Activated CD4-positive, alpha-beta memory T cell treated with anti-CD3 and anti-CD28 coated beads for 36 hours (primary cell): ENCODE measurements around the gene CNTROB. TPM values are rescaled to one million over a fixed set of nuclear protein-coding genes. Genes with fewer than 3 reads are reported as not detected.

ENCODE experiments used
- CTCF ChIA-PET: fragments of 350-600 bp; sonication (Branson Sonifier 250); formaldehyde crosslinking; loops from one replicate; lab custom pipeline; 2021; ENCODE audit warnings: antibody characterized with exemption, inconsistent platforms; lab: Charles Lee
- POLR2A ChIA-PET: fragments of 350-600 bp; sonication (Branson Sonifier 250); formaldehyde crosslinking; loops from one replicate; lab custom pipeline; 2021; ENCODE audit warnings: antibody characterized with exemption; lab: Charles Lee
- DNase-seq: peaks from one replicate; pipeline ENCODE4 v3.0.0-alpha.2; 2020
- H3K27ac Mint-ChIP-seq: one replicate; pipeline ENCODE4 v1.8.0; 2021; ENCODE audit warnings: mixed read lengths
- H3K27me3 Mint-ChIP-seq: one replicate; pipeline ENCODE4 v1.8.0; 2021; ENCODE audit warnings: mixed read lengths
- H3K36me3 Mint-ChIP-seq: one replicate; pipeline ENCODE4 v1.8.0; 2021; ENCODE audit warnings: mixed read lengths
- H3K4me1 Mint-ChIP-seq: one replicate; pipeline ENCODE4 v1.8.0; 2021; ENCODE audit warnings: low read depth, mixed read lengths
- H3K4me3 Mint-ChIP-seq: one replicate; pipeline ENCODE4 v1.8.0; 2021; ENCODE audit warnings: mild to moderate bottlenecking, mixed read lengths
- H3K9me3 Mint-ChIP-seq: one replicate; pipeline ENCODE4 v1.8.0; 2021; ENCODE audit warnings: mixed read lengths
- intact Hi-C: fragments of 100-400 bp; cut with micrococcal nuclease; formaldehyde crosslinking; loops from one replicate; pipeline ENCODE4 v1.15.1; 2023
- total RNA-seq, 2 experiments: library from RNA; stranded (reverse); gene quantifications; one replicate each; pipeline ENCODE4 v1.2.3, GENCODE V29; 2021

CNTROB gene
- total RNA-seq, 2 experiments from 2014 or later: 45.9 to 50.1 TPM

DNA sequence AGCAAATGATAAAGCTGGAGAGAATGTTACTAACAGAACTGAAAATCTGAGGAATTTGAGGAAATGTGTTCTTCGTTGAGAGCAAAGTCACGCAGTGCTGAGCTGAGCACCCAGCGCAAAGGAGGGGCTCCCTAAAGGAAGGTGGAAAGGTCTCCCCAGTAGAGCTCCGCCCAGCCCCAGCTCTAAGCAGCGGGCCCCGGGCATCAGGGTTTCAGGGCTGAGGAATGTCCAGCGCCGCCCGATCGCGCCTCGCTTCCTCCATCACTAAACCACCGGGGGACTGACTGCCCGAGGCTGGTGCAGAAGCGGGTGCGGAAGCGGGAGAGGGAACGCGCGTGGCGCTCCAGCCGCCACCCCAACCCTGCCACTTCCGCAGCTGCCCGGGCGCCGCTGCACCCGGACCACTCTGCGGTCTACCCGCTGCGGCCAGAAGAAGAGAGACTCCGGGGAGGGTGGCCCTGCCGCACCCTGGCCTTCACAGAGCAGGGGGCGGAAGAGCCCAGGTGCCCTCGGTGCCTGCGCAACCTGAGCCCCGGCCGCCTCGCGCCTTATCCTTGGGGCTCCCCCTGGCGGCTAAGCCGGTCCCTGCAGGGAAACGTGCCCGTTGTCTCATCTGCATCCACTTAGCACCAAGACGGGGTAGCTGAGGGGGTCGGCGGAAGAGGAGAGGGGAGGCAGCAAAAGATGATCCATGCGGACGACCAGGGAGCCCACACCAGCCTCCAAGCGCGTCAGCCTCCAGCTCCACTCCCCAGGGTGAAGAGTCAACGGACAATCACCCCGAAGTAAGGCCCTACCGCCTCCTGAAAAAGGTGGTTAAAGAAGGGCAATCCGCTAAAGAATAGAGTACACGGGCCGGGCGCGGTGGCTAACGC lies 58.0 kb downstream of the CNTROB start:
- H3K27ac Mint-ChIP-seq: peak overlapping the region; percentile 66
- peaks cover under 1% of the 10 kb centered on the region for H3K27me3 Mint-ChIP-seq
- H3K9me3 Mint-ChIP-seq: no peaks in the 10 kb centered on the region
- H3K4me1 Mint-ChIP-seq: peaks cover 22% of the 10 kb centered on the region
- intact Hi-C loops: loop anchor here (1.0 to 5.0 kb wide), 6 partner anchors 35 to 247 kb away; partner anchors contain the start of genes CNTROB, NAA38 and TRAPPC1
- CTCF ChIA-PET: interaction anchor here (0.6 to 9.5 kb wide), 71 partner anchors 8 to 304 kb away, joined by 3 to 245 read pairs (median 5); partner anchors contain the start of genes CHD3, CNTROB, CYB5D1 and GUCY2D
- DNase-seq: peak; percentile 95
- POLR2A ChIA-PET: interaction anchor here (0.5 to 2.0 kb wide), 9 partner anchors 57 to 134 kb away, joined by 3 to 6 read pairs (median 3); partner anchors contain the start of genes NAA38 and RNF227
- H3K4me3 Mint-ChIP-seq: peak overlapping the region; percentile 51
- H3K36me3 Mint-ChIP-seq: no peaks in the 10 kb centered on the region

DNA sequence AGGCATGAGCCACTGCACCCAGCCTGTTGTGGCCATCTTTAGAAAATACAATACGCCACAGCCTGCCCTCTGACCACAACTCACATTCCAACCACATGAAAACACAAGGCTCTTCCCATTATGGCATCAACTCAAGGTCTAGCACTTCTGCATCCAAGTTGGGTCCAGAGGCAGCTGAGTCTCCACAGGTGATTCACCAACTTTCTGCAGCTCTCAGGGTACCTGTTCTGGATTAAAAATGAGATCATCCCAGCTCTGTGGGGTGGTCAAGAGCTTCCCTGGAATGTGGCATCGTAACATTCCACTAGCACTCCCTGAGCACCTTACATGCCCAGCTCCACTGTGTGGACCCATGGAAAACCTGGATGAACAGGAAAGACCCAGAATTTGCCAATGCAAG lies 60.5 kb downstream of the CNTROB start:
- intact Hi-C loops: no loop called here

DNA sequence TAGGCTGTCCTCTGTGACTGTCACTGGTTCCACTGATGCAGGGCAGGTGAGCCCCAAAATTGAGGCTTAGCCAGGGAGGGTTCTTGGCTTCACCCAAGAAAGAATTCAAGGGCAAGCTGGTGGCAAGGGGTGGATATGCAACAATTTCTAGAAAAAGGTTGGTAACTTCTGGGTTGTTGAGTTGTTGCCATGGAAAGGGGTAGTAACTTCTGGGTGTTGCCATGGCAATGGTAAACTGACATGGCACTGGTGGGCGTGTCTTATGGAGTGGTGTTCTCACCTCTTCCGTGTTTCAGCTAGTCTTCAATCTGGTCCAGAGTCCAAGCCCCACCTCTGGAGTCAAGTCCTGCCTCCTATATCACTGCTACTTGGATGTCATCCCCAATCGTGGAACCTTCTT lies 60.9 kb downstream of the CNTROB start:
- no peak overlapping the region for H3K4me3 Mint-ChIP-seq
- no peak overlapping the region for H3K27ac Mint-ChIP-seq
- no peaks in the 10 kb centered on the region for H3K36me3 Mint-ChIP-seq
- ChIA-PET POLR2A (interaction anchor here (0.8 to 0.9 kb wide), 2 partner anchors 10 to 61 kb away, joined by 3 to 4 read pairs; partner anchors contain the start of genes CNTROB, GUCY2D and TRAPPC1), CTCF (interaction anchor here (0.7 to 1.8 kb wide), 7 partner anchors 49 to 250 kb away, joined by 3 to 8 read pairs (median 3); no protein-coding TSS in a partner anchor)
- peaks cover 22% of the 10 kb centered on the region for H3K4me1 Mint-ChIP-seq
- H3K9me3 Mint-ChIP-seq: no peaks in the 10 kb centered on the region
- peaks cover 2% of the 10 kb centered on the region for H3K27me3 Mint-ChIP-seq
- intact Hi-C loops: no loop called here
- DNase-seq: no peak

More for the DNA sequence above, 60.5 kb downstream of the CNTROB start:
- Mint-ChIP-seq H3K27ac (no peak overlapping the region), H3K36me3 (no peaks in the 10 kb centered on the region), H3K27me3 (peaks cover 2% of the 10 kb centered on the region), H3K4me3 (no peak overlapping the region), H3K9me3 (no peaks in the 10 kb centered on the region), H3K4me1 (peaks cover 22% of the 10 kb centered on the region)
- CTCF ChIA-PET: interaction anchor here (1.1 to 1.8 kb wide), 7 partner anchors 26 to 130 kb away, joined by 3 to 8 read pairs (median 3); no protein-coding TSS in a partner anchor
- no peak for DNase-seq
- POLR2A ChIA-PET: interaction anchor here (0.8 to 0.9 kb wide), 2 partner anchors 10 to 60 kb away, joined by 3 to 4 read pairs; partner anchors contain the start of genes CNTROB, GUCY2D and TRAPPC1

DNA sequence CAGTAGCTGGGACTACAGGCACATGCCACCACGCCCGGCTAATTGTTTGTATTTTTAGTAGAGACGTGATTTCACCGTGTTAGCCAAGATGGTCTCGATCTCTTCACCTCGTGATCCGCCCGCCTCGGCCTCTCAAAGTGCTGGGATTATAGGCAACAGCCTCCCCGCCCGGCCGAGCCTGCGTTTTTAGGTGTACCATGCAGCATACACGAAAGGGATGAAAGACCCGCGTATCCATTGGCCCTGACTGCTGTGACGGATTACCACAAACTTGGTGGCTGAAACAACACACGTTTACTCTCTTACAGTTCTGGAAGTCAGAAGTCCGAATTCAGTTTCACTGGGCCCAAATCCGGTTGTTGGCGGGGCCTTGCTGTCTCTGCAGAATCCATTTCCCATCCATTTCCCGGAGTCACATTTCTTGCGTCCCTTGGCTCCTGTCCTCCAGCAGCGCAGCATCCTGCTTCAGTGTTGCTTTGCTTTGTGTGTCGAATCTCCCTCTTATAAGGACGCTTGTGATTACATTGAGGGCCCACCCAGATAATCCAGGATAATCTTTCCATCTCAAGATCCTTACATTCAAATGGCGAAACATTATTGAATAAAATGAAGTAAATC lies 62.1 kb downstream of the CNTROB start:
- intact Hi-C loops: no loop called here
- ChIA-PET POLR2A (no interaction called here), CTCF (interaction anchor here (0.7 to 1.8 kb wide), 2 partner anchors 132 to 948 kb away, joined by 3 to 5 read pairs; no protein-coding TSS in a partner anchor)
- no peaks in the 10 kb centered on the region for H3K9me3 Mint-ChIP-seq
- no peak overlapping the region for H3K27ac Mint-ChIP-seq
- no peak overlapping the region for H3K4me3 Mint-ChIP-seq
- H3K4me1 Mint-ChIP-seq: peaks cover 18% of the 10 kb centered on the region
- peaks cover 2% of the 10 kb centered on the region for H3K27me3 Mint-ChIP-seq
- no peaks in the 10 kb centered on the region for H3K36me3 Mint-ChIP-seq
- no peak for DNase-seq

DNA sequence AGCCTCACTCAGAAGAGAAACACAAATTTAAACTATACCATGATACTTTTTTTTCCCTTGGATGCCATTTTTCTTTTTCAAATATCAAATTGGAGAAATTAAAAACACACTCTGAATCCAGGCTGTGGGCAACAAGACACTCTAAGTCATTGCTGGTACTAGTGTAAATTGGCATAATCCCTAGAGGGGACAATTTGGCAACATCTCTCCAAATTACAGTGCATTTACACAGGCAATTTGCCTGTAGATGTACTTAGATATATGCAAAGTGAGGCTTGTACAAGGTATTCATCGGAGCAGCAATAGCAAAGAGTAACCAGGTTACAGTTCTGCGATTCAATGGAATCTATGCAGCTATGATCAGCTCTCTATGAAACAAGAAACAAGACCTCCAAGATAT lies 63.7 kb downstream of the CNTROB start:
- Mint-ChIP-seq H3K9me3 (no peaks in the 10 kb centered on the region), H3K27me3 (peaks cover 6% of the 10 kb centered on the region), H3K27ac (no peak overlapping the region), H3K4me1 (peaks cover 5% of the 10 kb centered on the region), H3K4me3 (no peak overlapping the region), H3K36me3 (no peaks in the 10 kb centered on the region)
- ChIA-PET CTCF (interaction anchor here (1.6 kb wide), 1 partner anchor 61 kb away, joined by 5 read pairs; no protein-coding TSS in a partner anchor), POLR2A (no interaction called here)
- no peak for DNase-seq
- intact Hi-C loops: loop anchor here (2.0 kb wide), 1 partner anchor 61 kb away; no protein-coding TSS in a partner anchor

DNA sequence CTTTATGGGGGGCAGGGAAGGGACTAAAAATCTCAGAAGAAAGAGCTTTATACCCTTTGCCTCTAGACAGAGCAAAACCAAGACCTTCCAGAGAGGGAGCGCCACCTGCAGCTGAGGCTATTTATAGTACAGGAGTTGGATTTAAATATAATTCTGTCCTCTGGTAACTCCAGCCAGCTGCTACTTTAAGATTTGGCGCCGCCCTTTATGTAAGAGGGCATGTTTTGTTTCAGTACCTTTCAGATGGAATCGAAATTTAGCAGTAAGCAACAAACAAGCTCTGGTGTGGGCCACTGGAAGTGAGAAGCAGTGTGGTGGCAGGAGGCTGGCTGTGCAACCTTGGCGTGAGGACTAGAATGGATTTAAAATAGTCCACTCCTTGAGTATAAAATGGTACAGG lies 65.2 kb downstream of the CNTROB start:
- Mint-ChIP-seq H3K4me3 (no peak overlapping the region), H3K4me1 (peaks cover 4% of the 10 kb centered on the region), H3K27me3 (peaks cover 15% of the 10 kb centered on the region), H3K27ac (no peak overlapping the region), H3K9me3 (no peaks in the 10 kb centered on the region), H3K36me3 (no peaks in the 10 kb centered on the region)
- intact Hi-C loops: loop anchor here (2.0 kb wide), 1 partner anchor 60 kb away; no protein-coding TSS in a partner anchor
- peak; percentile 61 for DNase-seq
- ChIA-PET CTCF (interaction anchor here (0.9 to 1.7 kb wide), 10 partner anchors 8 to 136 kb away, joined by 3 to 6 read pairs (median 3); partner anchors contain the start of genes CNTROB and RNF227), POLR2A (interaction anchor here (0.6 kb wide), 1 partner anchor 196 kb away, joined by 3 read pairs; no protein-coding TSS in a partner anchor)

Other genes with a start within 250 kb of the CNTROB start
- 100 to 1,000 TPM; 123 to 129 TPM for gene TP53, start 244.7 kb upstream of the CNTROB start, total RNA-seq
- gene WRAP53, start 243.7 kb upstream of the CNTROB start, total RNA-seq: 10 to 100 TPM; 20.2 to 23.3 TPM
- not detected for gene EFNB3, start 227.0 kb upstream of the CNTROB start, total RNA-seq
- not detected for gene DNAH2, start 214.5 kb upstream of the CNTROB start, total RNA-seq
- 10 to 100 TPM; 44.1 to 49.6 TPM for gene KDM6B, start 98.0 kb upstream of the CNTROB start, total RNA-seq
- 1 to 10 TPM; 2.2 to 2.4 TPM for gene TMEM88, start 77.1 kb upstream of the CNTROB start, total RNA-seq
- gene NAA38, start 74.6 kb upstream of the CNTROB start, total RNA-seq: 10 to 100 TPM; 68.2 to 74.7 TPM
- gene CYB5D1, start 74.2 kb upstream of the CNTROB start, total RNA-seq: 1 to 10 TPM; 6.0 to 6.9 TPM
- gene CHD3, start 43.4 kb upstream of the CNTROB start, total RNA-seq: 100 to 1,000 TPM; 120 to 133 TPM
- 1 to 10 TPM; 2.7 to 3.3 TPM for gene RNF227, start 15.9 kb upstream of the CNTROB start, total RNA-seq
- 1 to 10 TPM; 4.9 to 5.3 TPM for gene KCNAB3, start 2.4 kb upstream of the CNTROB start, total RNA-seq
- gene TRAPPC1, start 260 bp upstream of the CNTROB start, total RNA-seq: 100 to 1,000 TPM; 197 to 201 TPM
- gene GUCY2D, start 70.4 kb downstream of the CNTROB start, total RNA-seq: not detected
- not detected for gene ALOX15B, start 106.9 kb downstream of the CNTROB start, total RNA-seq
- gene ALOX12B, start 155.5 kb downstream of the CNTROB start, total RNA-seq: 1 to 10 TPM; 2.1 to 2.3 TPM
- gene ALOXE3, start 186.3 kb downstream of the CNTROB start, total RNA-seq: under 1 TPM; 0.12 TPM
- gene HES7, start 191.9 kb downstream of the CNTROB start, total RNA-seq: 1 to 10 TPM; 2.5 to 2.8 TPM
- gene PER1, start 220.2 kb downstream of the CNTROB start, total RNA-seq: 10 to 100 TPM; 48.9 to 56.3 TPM
- gene VAMP2, start 230.7 kb downstream of the CNTROB start, total RNA-seq: 10 to 100 TPM; 30.1 to 30.4 TPM
- gene TMEM107, start 244.2 kb downstream of the CNTROB start, total RNA-seq: 10 to 100 TPM; 32.6 to 35.3 TPM